Measurements from ENCODE around the gene FGF10.

FGF10 gene

GRCh38 chr5:44260793-44261192 lies 128.4 kb downstream of the FGF10 start:
- no peaks in the 10 kb centered on the region for H3K36me3 ChIP-seq (ENCODE audit: control insufficient read depth, insufficient read depth, low read length)
- no peaks in the 10 kb centered on the region for H3K9me3 ChIP-seq (ENCODE audit: control insufficient read depth, insufficient read depth, low read length)
- no peak overlapping the region for H3K27ac ChIP-seq (ENCODE audit: low read depth, low read length)
- no peak overlapping the region for H3K4me3 ChIP-seq (ENCODE audit: low read depth, low read length)
- no peak overlapping the region for H3K9ac ChIP-seq (ENCODE audit: low read depth, low read length)
- H3K27me3 ChIP-seq (ENCODE audit: control insufficient read depth, insufficient read depth, low read length) = no peaks in the 10 kb centered on the region
- peaks cover 2% of the 10 kb centered on the region; the same call in 1 of the 2 replicates for H3K4me1 ChIP-seq (ENCODE audit: control insufficient read depth, insufficient read depth, low read length)

- Histone ChIP-seq H3K36me3 (ENCODE audit: control insufficient read depth, insufficient read depth, low read length) (no peaks in the 10 kb centered on the region), H3K9ac (ENCODE audit: low read depth, low read length) (no peak overlapping the region), H3K27me3 (ENCODE audit: control insufficient read depth, insufficient read depth, low read length) (no peaks in the 10 kb centered on the region), H3K27ac (ENCODE audit: low read depth, low read length) (no peak overlapping the region), H3K4me1 (ENCODE audit: control insufficient read depth, insufficient read depth, low read length) (no peaks in the 10 kb centered on the region), H3K4me3 (ENCODE audit: low read depth, low read length) (no peak overlapping the region), H3K9me3 (ENCODE audit: control insufficient read depth, insufficient read depth, low read length) (no peaks in the 10 kb centered on the region)
These were observed 131.4 kb downstream of the FGF10 start for GRCh38 chr5:44257653-44258365.

- H3K9me3 ChIP-seq (ENCODE audit: control insufficient read depth, insufficient read depth, low read length) = no peaks in the 10 kb centered on the region
- no peaks in the 10 kb centered on the region for H3K36me3 ChIP-seq (ENCODE audit: control insufficient read depth, insufficient read depth, low read length)
- no peak overlapping the region for H3K9ac ChIP-seq (ENCODE audit: low read depth, low read length)
- no peaks in the 10 kb centered on the region for H3K4me1 ChIP-seq (ENCODE audit: control insufficient read depth, insufficient read depth, low read length)
- H3K27ac ChIP-seq (ENCODE audit: low read depth, low read length) = no peak overlapping the region
- no peak overlapping the region for H3K4me3 ChIP-seq (ENCODE audit: low read depth, low read length)
- no peaks in the 10 kb centered on the region for H3K27me3 ChIP-seq (ENCODE audit: control insufficient read depth, insufficient read depth, low read length)
These were observed 132.0 kb downstream of the FGF10 start for GRCh38 chr5:44257221-44257620.
